BLaER1 (cell line): ENCODE measurements around the gene NCEH1.
"Not testable (repeated sequence)": the region's sequence is repeated elsewhere in the genome, so short reads cannot be mapped to it uniquely, and the experiment has no call there.

Experiments
- H3K27ac ChIP-seq: shearing (Covaris generic); formaldehyde crosslinking; 2 replicates; pipeline ENCODE4 v1.8.1; 2022
- H3K27me3 ChIP-seq: shearing (Covaris generic); formaldehyde crosslinking; 2 replicates; pipeline ENCODE4 v1.8.1; 2022
- H3K36me3 ChIP-seq: shearing (Covaris generic); formaldehyde crosslinking; 2 replicates; pipeline ENCODE4 v1.8.1; 2022
- H3K4me1 ChIP-seq: shearing (Covaris generic); formaldehyde crosslinking; 2 replicates; pipeline ENCODE4 v1.8.1; 2022
- H3K4me2 ChIP-seq: shearing (Covaris generic); formaldehyde crosslinking; 2 replicates; pipeline ENCODE4 v1.8.1; 2022
- H3K4me3 ChIP-seq: shearing (Covaris generic); formaldehyde crosslinking; 2 replicates; pipeline ENCODE4 v1.8.1; 2022
- H3K9ac ChIP-seq: shearing (Covaris generic); formaldehyde crosslinking; 2 replicates; pipeline ENCODE4 v1.8.1; 2022
- H3K9me3 ChIP-seq: shearing (Covaris generic); formaldehyde crosslinking; 2 replicates; pipeline ENCODE4 v1.8.1; 2022
- H4K20me1 ChIP-seq: shearing (Covaris generic); formaldehyde crosslinking; 2 replicates; pipeline ENCODE4 v1.8.1; 2022
- Cebpa-rat ChIP-seq: shearing (Covaris generic); IDR thresholded peaks from 2 replicates; pipeline ENCODE4 v1.8.1; 2022

NCEH1 gene

GRCh38 chr3:172708921-172709773, 1.7 kb downstream of the NCEH1 start:
- Histone ChIP-seq H3K4me2 (peak overlapping the region; percentile 90), H3K4me1 (peaks cover 21% of the 10 kb centered on the region), H3K4me3 (no peak overlapping the region), H3K9ac (no peak overlapping the region), H4K20me1 (no peaks in the 10 kb centered on the region), H3K27me3 (no peaks in the 10 kb centered on the region), H3K9me3 (no peaks in the 10 kb centered on the region), H3K36me3 (no peaks in the 10 kb centered on the region), H3K27ac (no peak overlapping the region)
- no peak for TF ChIP-seq Cebpa-rat

- Histone ChIP-seq H3K27me3 (no peaks in the 10 kb centered on the region), H3K4me2 (no peak overlapping the region), H3K27ac (no peak overlapping the region), H3K4me3 (no peak overlapping the region), H3K36me3 (no peaks in the 10 kb centered on the region), H4K20me1 (no peaks in the 10 kb centered on the region), H3K4me1 (peaks cover 21% of the 10 kb centered on the region), H3K9ac (no peak overlapping the region), H3K9me3 (no peaks in the 10 kb centered on the region)
- no peak for TF ChIP-seq Cebpa-rat
Measured at GRCh38 chr3:172707967-172708366, 2.9 kb downstream of the NCEH1 start.

- Histone ChIP-seq H4K20me1 (no peaks in the 10 kb centered on the region), H3K9me3 (no peaks in the 10 kb centered on the region), H3K4me1 (peaks cover 21% of the 10 kb centered on the region), H3K36me3 (no peaks in the 10 kb centered on the region), H3K4me2 (no peak overlapping the region), H3K4me3 (no peak overlapping the region), H3K9ac (no peak overlapping the region), H3K27ac (no peak overlapping the region), H3K27me3 (no peaks in the 10 kb centered on the region)
- no peak for TF ChIP-seq Cebpa-rat
Measured at GRCh38 chr3:172707030-172707429, 3.8 kb downstream of the NCEH1 start.

- TF ChIP-seq Cebpa-rat, result no peak
- no peak overlapping the region for H3K4me3 ChIP-seq
- peaks cover 11% of the 10 kb centered on the region for H3K4me1 ChIP-seq
- no peak overlapping the region for H3K9ac ChIP-seq
- H4K20me1 ChIP-seq, result no peaks in the 10 kb centered on the region
- no peak overlapping the region for H3K27ac ChIP-seq
- H3K9me3 ChIP-seq, result no peaks in the 10 kb centered on the region
- no peak overlapping the region for H3K4me2 ChIP-seq
- H3K27me3 ChIP-seq, result no peaks in the 10 kb centered on the region
- H3K36me3 ChIP-seq, result no peaks in the 10 kb centered on the region
Measured at GRCh38 chr3:172705170-172705569, 5.7 kb downstream of the NCEH1 start.

- no peaks in the 10 kb centered on the region for H3K27me3 ChIP-seq
- H3K4me2 ChIP-seq, result no peak overlapping the region
- H3K9me3 ChIP-seq, result no peaks in the 10 kb centered on the region
- H3K4me1 ChIP-seq, result no peaks in the 10 kb centered on the region; the same call in 1 of the 2 replicates
- H4K20me1 ChIP-seq, result no peaks in the 10 kb centered on the region
- no peak overlapping the region for H3K27ac ChIP-seq
- H3K9ac ChIP-seq, result no peak overlapping the region
- no peak overlapping the region for H3K4me3 ChIP-seq
- no peak for TF ChIP-seq Cebpa-rat
- no peaks in the 10 kb centered on the region for H3K36me3 ChIP-seq
Measured at GRCh38 chr3:172704001-172704400, 6.9 kb downstream of the NCEH1 start.

- H3K4me3 ChIP-seq, H3K27me3 ChIP-seq, H3K27ac ChIP-seq, H4K20me1 ChIP-seq, H3K4me2 ChIP-seq, H3K9ac ChIP-seq, H3K9me3 ChIP-seq, H3K4me1 ChIP-seq, H3K36me3 ChIP-seq: not testable (repeated sequence)
Measured at GRCh38 chr3:172702731-172703130, 8.1 kb downstream of the NCEH1 start.

GRCh38 chr3:172702256-172702655, 8.6 kb downstream of the NCEH1 start:
- Histone ChIP-seq H3K9me3 (no peaks in the 10 kb centered on the region), H3K27me3 (no peaks in the 10 kb centered on the region), H3K9ac (no peak overlapping the region), H4K20me1 (no peaks in the 10 kb centered on the region), H3K4me1 (no peaks in the 10 kb centered on the region), H3K4me3 (no peak overlapping the region), H3K27ac (no peak overlapping the region), H3K4me2 (no peak overlapping the region), H3K36me3 (no peaks in the 10 kb centered on the region)
- no peak for TF ChIP-seq Cebpa-rat

- Histone ChIP-seq H3K4me1 (no peaks in the 10 kb centered on the region), H4K20me1 (no peaks in the 10 kb centered on the region), H3K9me3 (no peaks in the 10 kb centered on the region), H3K36me3 (no peaks in the 10 kb centered on the region), H3K4me2 (no peak overlapping the region), H3K27ac (no peak overlapping the region), H3K4me3 (no peak overlapping the region), H3K9ac (no peak overlapping the region), H3K27me3 (no peaks in the 10 kb centered on the region)
- no peak for TF ChIP-seq Cebpa-rat
Measured at GRCh38 chr3:172701751-172702150, 9.1 kb downstream of the NCEH1 start.

- Histone ChIP-seq H3K27me3 (no peaks in the 10 kb centered on the region), H3K4me3 (no peak overlapping the region), H3K4me2 (no peak overlapping the region), H3K4me1 (no peaks in the 10 kb centered on the region), H3K9ac (no peak overlapping the region), H3K9me3 (no peaks in the 10 kb centered on the region), H4K20me1 (no peaks in the 10 kb centered on the region), H3K36me3 (no peaks in the 10 kb centered on the region), H3K27ac (no peak overlapping the region)
- TF ChIP-seq Cebpa-rat, result no peak
Measured at GRCh38 chr3:172700936-172701455, 9.9 kb downstream of the NCEH1 start.

- no peak overlapping the region for H3K4me3 ChIP-seq
- no peak overlapping the region for H3K9ac ChIP-seq
- no peak overlapping the region for H3K27ac ChIP-seq
- H4K20me1 ChIP-seq, result no peaks in the 10 kb centered on the region
- no peaks in the 10 kb centered on the region for H3K4me1 ChIP-seq
- no peaks in the 10 kb centered on the region for H3K27me3 ChIP-seq
- TF ChIP-seq Cebpa-rat, result no peak
- no peaks in the 10 kb centered on the region for H3K9me3 ChIP-seq
- H3K4me2 ChIP-seq, result no peak overlapping the region
- H3K36me3 ChIP-seq, result no peaks in the 10 kb centered on the region
Measured at GRCh38 chr3:172700256-172700655, 10.6 kb downstream of the NCEH1 start.
